D721Med (cell line): Measurements from ENCODE around the gene GRK3.

Experiments used
- DNase-seq: peaks from one replicate; pipeline ENCODE4 v3.0.0; 2011; ENCODE audit warnings: low spot score; ENCODE audit not compliant: insufficient read length
- FAIRE-seq: peaks from 2 replicates; lab custom pipeline; 2011; peaks lifted over from hg19 to GRCh38; lab: Jason Lieb, UNC
- TF ChIP-seq, protein P1 (sequence below): IDR thresholded peaks from 2 replicates; pipeline ENCODE4 v1.5.1; 2012; ENCODE audit warnings: mild to moderate bottlenecking, control low read depth; ENCODE audit not compliant: insufficient read depth; ENCODE audit errors: missing control alignments

Gene GRK3

DNA sequence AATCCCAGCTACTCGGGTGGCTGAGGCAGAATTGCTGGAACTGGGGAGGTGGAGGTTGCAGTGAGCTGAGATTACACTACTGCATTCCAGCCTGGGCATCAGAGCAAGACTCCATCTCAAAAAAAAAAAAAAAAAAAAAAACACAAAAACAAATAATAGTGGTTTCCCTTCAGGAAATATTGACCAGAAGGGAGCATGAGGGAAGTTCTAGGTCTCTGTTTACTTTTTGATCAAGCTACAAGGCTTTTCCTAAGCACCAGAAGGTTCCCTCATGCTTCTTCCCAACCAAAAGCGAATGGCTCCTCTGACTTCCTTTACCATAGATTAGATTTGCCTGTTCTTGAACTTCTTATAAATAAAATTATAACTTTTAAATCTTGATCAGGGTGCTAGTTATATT, 195.8 kb downstream of the GRK3 start:
- no peak for FAIRE-seq
- DNase-seq, result no peak
- TF ChIP-seq, protein P1, sequence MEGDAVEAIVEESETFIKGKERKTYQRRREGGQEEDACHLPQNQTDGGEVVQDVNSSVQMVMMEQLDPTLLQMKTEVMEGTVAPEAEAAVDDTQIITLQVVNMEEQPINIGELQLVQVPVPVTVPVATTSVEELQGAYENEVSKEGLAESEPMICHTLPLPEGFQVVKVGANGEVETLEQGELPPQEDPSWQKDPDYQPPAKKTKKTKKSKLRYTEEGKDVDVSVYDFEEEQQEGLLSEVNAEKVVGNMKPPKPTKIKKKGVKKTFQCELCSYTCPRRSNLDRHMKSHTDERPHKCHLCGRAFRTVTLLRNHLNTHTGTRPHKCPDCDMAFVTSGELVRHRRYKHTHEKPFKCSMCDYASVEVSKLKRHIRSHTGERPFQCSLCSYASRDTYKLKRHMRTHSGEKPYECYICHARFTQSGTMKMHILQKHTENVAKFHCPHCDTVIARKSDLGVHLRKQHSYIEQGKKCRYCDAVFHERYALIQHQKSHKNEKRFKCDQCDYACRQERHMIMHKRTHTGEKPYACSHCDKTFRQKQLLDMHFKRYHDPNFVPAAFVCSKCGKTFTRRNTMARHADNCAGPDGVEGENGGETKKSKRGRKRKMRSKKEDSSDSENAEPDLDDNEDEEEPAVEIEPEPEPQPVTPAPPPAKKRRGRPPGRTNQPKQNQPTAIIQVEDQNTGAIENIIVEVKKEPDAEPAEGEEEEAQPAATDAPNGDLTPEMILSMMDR, result no peak

DNA sequence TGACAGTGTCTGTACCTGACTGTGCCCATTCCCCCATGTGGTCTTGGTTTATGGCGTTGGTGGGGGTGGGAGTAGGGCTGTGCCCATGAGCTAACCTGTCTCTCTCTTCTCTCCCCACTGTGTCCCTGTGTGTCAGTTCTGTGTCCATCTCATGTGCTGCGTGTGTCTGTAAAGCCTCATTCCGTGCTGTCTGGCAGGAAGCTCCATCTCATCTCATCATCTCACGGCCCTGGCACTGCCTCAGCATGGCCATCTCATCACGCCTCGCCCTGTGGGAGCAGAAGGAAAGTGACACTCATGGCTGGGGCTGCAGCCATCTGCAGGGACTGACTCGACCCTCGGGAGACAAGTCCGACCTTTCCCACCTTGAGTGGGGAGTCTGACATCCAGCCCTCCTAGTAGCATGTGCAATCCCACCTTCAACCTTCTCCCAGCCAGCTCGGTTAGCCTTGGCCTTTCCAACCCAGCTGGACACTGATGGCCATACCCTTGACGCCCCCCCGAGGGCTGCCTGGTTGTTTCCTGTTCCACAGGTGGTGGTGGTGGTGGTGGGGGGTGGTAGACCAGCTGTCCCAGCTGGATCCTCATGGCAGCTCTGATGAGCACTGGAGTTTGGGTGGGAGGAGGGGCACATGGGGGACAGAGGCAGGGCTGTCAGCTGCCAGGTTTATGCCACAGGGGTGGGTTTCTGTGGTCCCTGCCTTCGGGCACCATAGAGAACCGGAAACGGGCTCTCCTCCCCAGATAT, 196.5 kb downstream of the GRK3 start:
- no peak for FAIRE-seq
- TF ChIP-seq, protein P1, result no peak
- no peak for DNase-seq

DNA sequence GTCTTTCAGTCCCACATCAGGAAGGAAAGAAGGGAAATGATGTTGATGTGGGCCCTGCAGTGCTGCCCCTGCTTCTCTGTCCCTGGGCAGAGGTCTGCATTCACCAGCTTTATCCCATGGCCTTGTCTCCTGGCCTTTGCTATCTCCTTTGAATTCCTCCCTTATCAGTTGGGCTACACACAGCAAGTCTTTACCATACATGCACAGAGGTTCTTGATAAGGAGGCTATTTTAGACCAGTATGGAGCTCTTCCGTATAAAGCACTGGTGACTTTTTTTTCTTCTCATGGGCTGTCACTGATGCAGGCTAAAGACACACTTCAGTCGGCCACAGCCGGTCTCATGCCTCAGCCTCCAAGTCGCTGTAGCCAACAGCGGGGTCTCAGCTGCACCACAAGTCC, 197.7 kb downstream of the GRK3 start:
- DNase-seq (no peak), FAIRE-seq (no peak)
- TF ChIP-seq, protein P1, result no peak

DNA sequence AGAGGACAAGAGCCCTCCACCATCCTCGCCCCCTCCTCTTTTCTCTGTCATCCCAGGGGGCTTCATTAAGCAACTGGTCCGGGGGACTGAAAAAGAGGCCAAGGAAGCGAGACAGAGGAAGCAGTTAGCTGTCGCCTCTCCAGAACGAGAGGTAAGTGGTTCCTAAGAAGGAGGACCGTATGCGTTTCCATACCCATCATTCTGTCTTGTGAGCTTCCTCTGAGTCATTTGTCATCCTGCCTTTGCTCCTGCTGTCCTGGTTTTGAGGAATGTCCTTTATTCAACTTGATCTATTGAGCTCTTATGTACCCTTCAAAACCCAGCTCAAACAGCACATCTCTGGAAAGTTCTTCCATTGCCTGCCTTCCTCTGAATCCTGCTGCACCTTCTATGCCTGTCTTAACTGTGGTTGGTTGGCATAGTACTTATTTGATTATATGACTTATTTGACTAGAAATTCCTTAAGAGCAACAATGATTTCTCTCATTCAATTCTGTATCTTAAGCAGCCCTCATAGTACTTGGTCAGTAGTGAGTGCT, 198.8 kb downstream of the GRK3 start:
- TF ChIP-seq, protein P1, result no peak
- DNase-seq, result no peak
- FAIRE-seq, result no peak

DNA sequence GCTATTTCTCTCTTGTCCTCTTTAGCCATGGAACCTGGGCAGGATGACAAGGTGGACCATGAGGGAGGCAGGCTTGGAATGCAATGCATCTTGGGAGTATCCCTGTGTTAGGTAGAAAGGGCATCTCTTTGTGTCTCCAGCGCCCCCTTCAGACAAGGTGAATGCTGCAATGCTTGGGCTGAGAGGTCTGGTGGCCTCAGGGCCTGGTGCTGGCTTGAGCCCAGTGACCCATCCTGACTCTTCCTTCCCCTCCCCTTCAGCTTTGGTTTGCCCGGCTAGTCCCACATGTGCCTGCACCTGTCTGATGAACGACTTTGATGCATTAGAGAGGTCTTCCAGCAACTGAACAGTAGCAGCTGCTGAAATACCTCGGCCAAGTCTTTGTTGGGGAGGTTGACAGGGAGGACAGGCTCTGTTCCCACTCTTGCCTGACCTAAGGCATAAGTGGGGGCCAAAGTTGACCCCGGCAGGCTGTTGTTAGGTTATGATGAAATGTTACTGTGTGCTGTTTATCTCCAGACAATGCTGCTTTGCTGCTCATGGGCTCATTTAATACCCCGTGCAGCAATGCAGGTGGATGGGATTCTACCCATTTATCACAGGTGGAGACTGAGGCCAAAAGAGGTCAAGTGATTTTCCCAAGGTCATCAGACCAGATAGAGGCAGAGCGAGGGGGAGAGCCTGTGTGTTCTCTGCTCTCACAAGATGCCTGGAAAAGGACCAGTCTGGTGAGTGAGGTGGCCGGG, 200.0 kb downstream of the GRK3 start:
- TF ChIP-seq, protein P1, result no peak
- FAIRE-seq (no peak), DNase-seq (no peak)

DNA sequence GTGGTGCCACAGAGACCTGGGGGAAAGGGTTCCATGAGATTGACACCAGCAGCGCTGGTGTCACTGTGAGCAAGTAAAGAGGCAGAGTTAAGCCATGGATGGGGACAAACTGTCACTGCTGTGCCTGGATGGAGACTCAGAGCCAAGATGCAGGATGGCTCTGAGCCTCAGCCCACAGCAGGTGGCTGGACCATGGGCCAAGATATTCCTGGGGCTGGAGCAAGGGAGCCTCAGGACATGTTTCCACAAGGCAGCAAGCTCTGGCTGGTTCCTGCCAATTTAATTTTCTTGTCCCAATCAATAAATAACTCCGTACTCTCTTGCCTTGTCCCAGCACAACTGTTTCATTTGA, 200.5 kb downstream of the GRK3 start:
- no peak for FAIRE-seq
- TF ChIP-seq, protein P1, result no peak
- DNase-seq, result no peak
